KMS-11 (cell line): ENCODE results near the gene SOX1.

ENCODE experiments used
- H2AFZ ChIP-seq: fragments of 200-600 bp; sonication (generic); 2 replicates; pipeline ENCODE4 v1.6.1; 2016; ENCODE audit warnings: antibody characterized with exemption, mixed run types, low read depth
- H3K27ac ChIP-seq: fragments of 200-600 bp; sonication (generic); 2 replicates; pipeline ENCODE4 v1.6.1; 2016; ENCODE audit warnings: mild to moderate bottlenecking, mixed run types
- H3K27me3 ChIP-seq: fragments of 200-600 bp; sonication (generic); 2 replicates; pipeline ENCODE4 v1.6.1; 2017; ENCODE audit warnings: mild to moderate bottlenecking, low read depth, mixed run types, moderate library complexity; ENCODE audit not compliant: insufficient read depth
- H3K36me3 ChIP-seq: fragments of 200-600 bp; sonication (generic); 2 replicates; pipeline ENCODE4 v1.6.1; 2017; ENCODE audit warnings: mild to moderate bottlenecking, mixed run types; ENCODE audit not compliant: insufficient read depth
- H3K4me1 ChIP-seq: fragments of 200-600 bp; sonication (generic); 2 replicates; pipeline ENCODE4 v1.6.1; 2016; ENCODE audit warnings: mild to moderate bottlenecking, low read depth, mixed run types; ENCODE audit not compliant: poor library complexity, severe bottlenecking
- H3K4me2 ChIP-seq: fragments of 200-600 bp; sonication (generic); 2 replicates; pipeline ENCODE4 v1.7.0; 2016; ENCODE audit warnings: mild to moderate bottlenecking, mixed run types
- H3K4me3 ChIP-seq: fragments of 200-600 bp; sonication (generic); IDR thresholded peaks from 2 replicates; pipeline ENCODE4 v1.6.1; 2017; ENCODE audit warnings: low read depth, low read length, mixed read lengths; ENCODE audit not compliant: insufficient read depth
- H3K79me2 ChIP-seq: fragments of 200-600 bp; sonication (generic); 2 replicates; pipeline ENCODE4 v1.6.1; 2016; ENCODE audit warnings: low read depth, mixed run types; ENCODE audit not compliant: insufficient read depth
- H3K9ac ChIP-seq: fragments of 200-600 bp; sonication (generic); 2 replicates; pipeline ENCODE4 v1.6.1; 2016; ENCODE audit warnings: mild to moderate bottlenecking, mixed run types
- H4K20me1 ChIP-seq: fragments of 200-600 bp; sonication (generic); 2 replicates; pipeline ENCODE4 v1.6.1; 2016; ENCODE audit warnings: mild to moderate bottlenecking, mixed run types; ENCODE audit not compliant: insufficient read depth
- CTCF ChIP-seq: fragments of 200-600 bp; sonication (generic); conservative IDR thresholded peaks from 2 replicates; pipeline ENCODE4 v1.6.1; 2017; ENCODE audit warnings: low read depth, mild to moderate bottlenecking, antibody characterized with exemption, low read length, moderate library complexity, mixed read lengths

SOX1 gene

GRCh38 chr13:112102243-112102642 lies 35.3 kb downstream of the SOX1 start:
- no peak for TF ChIP-seq CTCF
- Histone ChIP-seq H4K20me1 (no peaks in the 10 kb centered on the region), H3K4me2 (no peak overlapping the region), H3K27ac (no peak overlapping the region), H2AFZ (no peak overlapping the region), H3K79me2 (no peaks in the 10 kb centered on the region), H3K27me3 (no peaks in the 10 kb centered on the region), H3K4me1 (no peaks in the 10 kb centered on the region), H3K9ac (no peak overlapping the region), H3K36me3 (no peaks in the 10 kb centered on the region), H3K4me3 (no peak overlapping the region)

- no peaks in the 10 kb centered on the region for H3K36me3 ChIP-seq
- no peak overlapping the region for H2AFZ ChIP-seq
- H3K4me3 ChIP-seq, result no peak overlapping the region
- no peaks in the 10 kb centered on the region for H3K4me1 ChIP-seq
- H3K4me2 ChIP-seq, result no peak overlapping the region
- H3K79me2 ChIP-seq, result no peaks in the 10 kb centered on the region
- no peak overlapping the region for H3K27ac ChIP-seq
- no peaks in the 10 kb centered on the region for H3K27me3 ChIP-seq
- TF ChIP-seq CTCF, result no peak
- H4K20me1 ChIP-seq, result no peaks in the 10 kb centered on the region
- no peak overlapping the region for H3K9ac ChIP-seq
Measured at GRCh38 chr13:112103260-112103838, 36.4 kb downstream of the SOX1 start.

GRCh38 chr13:112103961-112104880 lies 37.3 kb downstream of the SOX1 start:
- H2AFZ ChIP-seq, result no peak overlapping the region
- no peak overlapping the region for H3K4me3 ChIP-seq
- no peaks in the 10 kb centered on the region for H3K36me3 ChIP-seq
- H3K9ac ChIP-seq, result no peak overlapping the region
- H3K79me2 ChIP-seq, result no peaks in the 10 kb centered on the region
- H3K27me3 ChIP-seq, result no peaks in the 10 kb centered on the region
- no peaks in the 10 kb centered on the region for H4K20me1 ChIP-seq
- TF ChIP-seq CTCF, result no peak
- no peaks in the 10 kb centered on the region for H3K4me1 ChIP-seq
- no peak overlapping the region for H3K4me2 ChIP-seq
- no peak overlapping the region for H3K27ac ChIP-seq

- Histone ChIP-seq H3K36me3 (no peaks in the 10 kb centered on the region), H3K4me2 (no peak overlapping the region), H3K79me2 (no peaks in the 10 kb centered on the region), H2AFZ (no peak overlapping the region), H3K4me3 (no peak overlapping the region), H3K27ac (no peak overlapping the region), H4K20me1 (no peaks in the 10 kb centered on the region), H3K27me3 (no peaks in the 10 kb centered on the region), H3K9ac (no peak overlapping the region), H3K4me1 (no peaks in the 10 kb centered on the region)
- no peak for TF ChIP-seq CTCF
Measured at GRCh38 chr13:112104881-112105234, 37.9 kb downstream of the SOX1 start.
